Right ventricle myocardium inferior (tissue), 1 donor: Measurements from ENCODE around the gene DTNBP1. TPM values are rescaled to one million over a fixed set of nuclear protein-coding genes. Genes with fewer than 3 reads are reported as not detected.

ENCODE experiments used
- ATAC-seq: fragments of 200-7000 bp; cut with Tn5 transposase; one replicate; pipeline ENCODE4 v1.9.1; 2020; ENCODE audit warnings: mild to moderate bottlenecking, moderate library complexity
- DNase-seq: peaks from one replicate; pipeline ENCODE4 v3.0.0; 2021; ENCODE audit errors: missing footprints
- intact Hi-C: fragments of 100-400 bp; cut with DNase I; formaldehyde crosslinking; loops from one replicate; pipeline ENCODE4 v1.11.0; 2022
- total RNA-seq: library from RNA; stranded (reverse); fragmentation: NEBNext Ultra II Directional; extraction: Animal tissue kit (Norgen Biotek cat#: 25700); gene quantifications from one replicate; pipeline ENCODE4 v1.2.1, GENCODE V29; 2021
- donor health status: DM: no; HTN: yes; CAD: no; lungs with severe emphysema.

The DTNBP1 gene
- total RNA-seq, 1 donor from 2014 or later, result 21.0 TPM

GRCh38 chr6:15526212-15526701 lies 136.6 kb downstream of the DTNBP1 start:
- no peak for ATAC-seq

GRCh38 chr6:15524861-15525401 lies 137.9 kb downstream of the DTNBP1 start:
- DNase-seq (no peak), ATAC-seq (no peak)
- intact Hi-C loops, result no loop called here

More at GRCh38 chr6:15526212-15526701, 136.6 kb downstream of the DTNBP1 start:
- intact Hi-C loops, result no loop called here
- DNase-seq, result no peak

GRCh38 chr6:15523679-15524630 lies 138.9 kb downstream of the DTNBP1 start:
- no peak for ATAC-seq
- intact Hi-C loops, result no loop called here
- DNase-seq, result no peak

- no peak for DNase-seq
- ATAC-seq, result no peak
- intact Hi-C loops, result no loop called here
Measured at GRCh38 chr6:15522856-15523529, 139.8 kb downstream of the DTNBP1 start.

- intact Hi-C loops, result no loop called here
- DNase-seq, result no peak
- ATAC-seq, result peak; percentile 12
Measured at GRCh38 chr6:15522427-15522826, 140.4 kb downstream of the DTNBP1 start.

GRCh38 chr6:15522026-15522425 lies 140.8 kb downstream of the DTNBP1 start:
- DNase-seq (no peak), ATAC-seq (no peak)
- intact Hi-C loops, result no loop called here

GRCh38 chr6:15521582-15521981 lies 141.2 kb downstream of the DTNBP1 start:
- ATAC-seq (no peak), DNase-seq (no peak)
- intact Hi-C loops, result no loop called here

GRCh38 chr6:15520626-15521203 lies 142.1 kb downstream of the DTNBP1 start:
- DNase-seq, result no peak
- ATAC-seq, result no peak
- intact Hi-C loops, result no loop called here

- intact Hi-C loops, result no loop called here
- DNase-seq, result no peak
- ATAC-seq, result no peak
Measured at GRCh38 chr6:15519681-15520080, 143.1 kb downstream of the DTNBP1 start.

- ATAC-seq, result no peak
- intact Hi-C loops, result no loop called here
Measured at GRCh38 chr6:15518878-15519277, 143.9 kb downstream of the DTNBP1 start.

GRCh38 chr6:15518057-15518456 lies 144.8 kb downstream of the DTNBP1 start:
- ATAC-seq (no peak), DNase-seq (no peak)
- intact Hi-C loops, result no loop called here

More at GRCh38 chr6:15518878-15519277, 143.9 kb downstream of the DTNBP1 start:
- DNase-seq, result no peak

- no peak for DNase-seq
- ATAC-seq, result no peak
- intact Hi-C loops, result no loop called here
Measured at GRCh38 chr6:15517600-15517999, 145.2 kb downstream of the DTNBP1 start.

- ATAC-seq (no peak), DNase-seq (no peak)
- intact Hi-C loops, result no loop called here
Measured at GRCh38 chr6:15516923-15517560, 145.8 kb downstream of the DTNBP1 start.

GRCh38 chr6:15516378-15516777 lies 146.4 kb downstream of the DTNBP1 start:
- no peak for ATAC-seq
- intact Hi-C loops, result no loop called here
- no peak for DNase-seq

- intact Hi-C loops, result no loop called here
- DNase-seq, result no peak
- peak; percentile 17 for ATAC-seq
Measured at GRCh38 chr6:15515660-15516375, 147.0 kb downstream of the DTNBP1 start.

GRCh38 chr6:15515226-15515625 lies 147.6 kb downstream of the DTNBP1 start:
- ATAC-seq (no peak), DNase-seq (no peak)
- intact Hi-C loops, result no loop called here

GRCh38 chr6:15513801-15514711 lies 148.8 kb downstream of the DTNBP1 start:
- intact Hi-C loops, result loop anchor here (2.0 kb wide), 1 partner anchor 107 kb away; no protein-coding TSS in a partner anchor

More at GRCh38 chr6:15513801-15514711, 148.8 kb downstream of the DTNBP1 start:
- ATAC-seq, result no peak
- no peak for DNase-seq
